Gastroesophageal sphincter (tissue), 4 donors: Measurements from ENCODE around the gene LSM2. TPM values are rescaled to one million over a fixed set of nuclear protein-coding genes. Genes with fewer than 3 reads are reported as not detected.
"Not testable (repeated sequence)": the region's sequence is repeated elsewhere in the genome, so short reads cannot be mapped to it uniquely, and the experiment has no call there.

Experiments
- ATAC-seq: fragments of 150-250 bp; one replicate; pipeline ENCODE4 v1.9.1; 2016; ENCODE audit warnings: mild to moderate bottlenecking, moderate library complexity
- H3K27ac ChIP-seq, 4 donors: fragments of 200-600 bp; sonication (generic) in 3 of 4; 1 replicate in 3 of 4; 2 replicates in 1 of 4; pipeline ENCODE4 v1.5.1; 2016 to 2019
- H3K27me3 ChIP-seq: fragments of 200-600 bp; sonication (generic); one replicate; pipeline ENCODE4 v1.5.1; 2019
- H3K36me3 ChIP-seq, 2 donors: fragments of 200-600 bp; sonication (generic); one replicate each; pipeline ENCODE4 v1.5.1; 2019; ENCODE audit warnings: control low read depth in 1 of 2
- H3K4me1 ChIP-seq, 3 donors: fragments of 200-600 bp; sonication (generic); 1 replicate in 2 of 3; 2 replicates in 1 of 3; pipeline ENCODE4 v1.5.1; 2016 to 2019; ENCODE audit warnings: control low read depth in 2 of 3
- H3K4me3 ChIP-seq, 2 donors: fragments of 200-600 bp; sonication (generic); one replicate each; pipeline ENCODE4 v1.5.1; 2019; ENCODE audit warnings: mild to moderate bottlenecking in 1 of 2, moderate library complexity in 1 of 2
- H3K9me3 ChIP-seq, 3 donors: fragments of 200-600 bp; sonication (generic); one replicate each; pipeline ENCODE4 v1.5.1; 2017 to 2019; ENCODE audit warnings: control low read depth in 2 of 3
- CTCF ChIP-seq, 4 experiments: fragments of 200-600 bp in 2 of 4; fragments of 450-650 bp in 2 of 4; sonication (generic) in 1 of 4; IDR thresholded peaks; one replicate each; pipeline ENCODE4 v1.5.1; 2017 to 2019; ENCODE audit warnings: antibody characterized with exemption in 4 of 4, mild to moderate bottlenecking in 2 of 4, moderate library complexity in 2 of 4
- EP300 ChIP-seq: sonication (generic); formaldehyde crosslinking; IDR thresholded peaks from one replicate; pipeline ENCODE4 v1.6.1; 2017; ENCODE audit warnings: antibody characterized with exemption, mild to moderate bottlenecking
- POLR2A ChIP-seq, 2 donors: fragments of 450-650 bp; IDR thresholded peaks; one replicate each; pipeline ENCODE4 v1.6.1; 2017; ENCODE audit warnings: antibody characterized with exemption in 2 of 2, mild to moderate bottlenecking in 2 of 2, moderate library complexity in 1 of 2
- POLR2AphosphoS5 ChIP-seq: sonication (generic); formaldehyde crosslinking; IDR thresholded peaks from one replicate; pipeline ENCODE4 v1.6.1; 2017; ENCODE audit warnings: antibody characterized with exemption
- WGBS, 2 donors: methylation state at CpG; one replicate each; pipeline ENCODE4 v1.1.5; 2018; ENCODE audit warnings: low coverage in 1 of 2; 5-methylcytosine and 5-hydroxymethylcytosine counted together
- total RNA-seq, 4 donors: library from RNA; depleted of rRNA; stranded (reverse); fragments of >200 nt; gene quantifications; one replicate each; pipeline ENCODE4 v1.1.0, GENCODE V29; 2016

Gene LSM2
- total RNA-seq, 4 donors from 2014 or later: 18.0 to 31.7 (median 28.5) TPM

GRCh38 chr6:31797588-31797987 lies 9.2 kb downstream of the LSM2 start:
- Histone ChIP-seq H3K9me3 (no peaks in the 10 kb centered on the region), H3K36me3 (peaks cover 0 to 30% of the 10 kb centered on the region in 2 donors), H3K4me3 (no peak overlapping the region), H3K4me1 (peaks cover 0 to 22% (median 12%) of the 10 kb centered on the region in 3 donors), H3K27ac (peak overlapping the region in 2 of 4 donors; percentile 2 to 97), H3K27me3 (no peaks in the 10 kb centered on the region)
- no peak for TF ChIP-seq POLR2AphosphoS5
- no peak for TF ChIP-seq POLR2A (IDR thresholded peaks at IDR 0.05)
- TF ChIP-seq CTCF (IDR thresholded peaks at IDR 0.05): no peak
- no peak for TF ChIP-seq EP300
- 46 to 63% methylated on average over 4 to 5 of the region's 5 CpGs for WGBS, 2 donors
- ATAC-seq: no peak

GRCh38 chr6:31796993-31797385 lies 9.8 kb downstream of the LSM2 start:
- no peaks in the 10 kb centered on the region for H3K9me3 ChIP-seq
- no peak overlapping the region for H3K4me3 ChIP-seq
- TF ChIP-seq EP300 (no peak), POLR2AphosphoS5 (no peak)
- peak overlapping the region in 3 of 4 donors; percentile 41 to 97 (median 96) for H3K27ac ChIP-seq
- WGBS, 2 donors: 83% methylated on average over 2 of the region's 2 CpGs; no CpG with 5 or more reads in 1 of the 2 donors
- H3K27me3 ChIP-seq: no peaks in the 10 kb centered on the region
- H3K4me1 ChIP-seq: peaks cover 0 to 22% (median 12%) of the 10 kb centered on the region in 3 donors
- no peak for ATAC-seq
- peaks cover 0 to 30% of the 10 kb centered on the region in 2 donors for H3K36me3 ChIP-seq

DNA sequence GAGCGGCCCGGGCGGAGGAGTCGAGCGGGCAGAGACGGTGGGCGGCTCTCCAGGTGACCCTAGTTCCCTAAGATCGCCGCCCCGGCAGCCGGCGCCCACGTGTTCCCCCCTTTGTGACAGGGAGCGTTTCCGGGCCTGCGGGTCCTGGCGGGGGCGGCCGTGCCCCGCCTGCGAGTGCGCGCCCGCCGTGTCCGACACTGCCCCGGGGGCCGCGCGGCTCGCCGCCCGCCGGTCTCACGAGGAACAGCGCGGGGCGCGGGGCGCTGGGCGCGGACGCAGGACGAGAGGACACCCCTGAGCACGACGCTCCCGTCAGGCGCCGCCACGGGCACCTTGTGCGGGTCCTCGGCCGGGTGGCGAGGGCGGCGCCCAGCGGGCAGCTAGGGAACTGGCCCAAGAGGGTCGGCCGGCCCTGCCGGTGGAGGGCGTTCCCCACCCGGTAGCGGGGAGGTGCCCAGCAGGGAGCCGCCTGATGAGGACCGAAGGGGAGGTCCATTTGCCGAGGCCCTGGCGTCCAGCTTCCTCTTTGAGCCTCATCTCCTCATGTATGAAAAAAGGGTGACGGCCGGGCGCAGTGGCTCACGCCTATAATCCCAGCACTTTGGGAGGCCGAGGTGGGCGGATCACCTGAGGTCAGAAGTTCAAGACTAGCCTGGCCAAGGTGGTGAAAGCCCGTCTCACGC lies 11.0 kb downstream of the LSM2 start, which contains the start of gene VARS1:
TSS of gene VARS1 (minus strand) at position 137 of the 683 bp plus-strand sequence. CDS start 535 bp downstream, outside the sequence.
- no peaks in the 10 kb centered on the region for H3K27me3 ChIP-seq
- peaks cover 0 to 34% of the 10 kb centered on the region in 2 donors for H3K36me3 ChIP-seq
- H3K4me1 ChIP-seq: peaks cover 0 to 22% (median 12%) of the 10 kb centered on the region in 3 donors
- ATAC-seq: peak; percentile 98
- H3K9me3 ChIP-seq: no peaks in the 10 kb centered on the region
- 10% methylated on average over 2 of the region's 75 CpGs; no CpG with 5 or more reads in 1 of the 2 donors for WGBS, 2 donors
- H3K27ac ChIP-seq: peak within 1 kb of the TSS; percentile 65 to 97 (median 96)
- H3K4me3 ChIP-seq: peak within 1 kb of the TSS; percentile 63 to 66
- TF ChIP-seq CTCF (IDR thresholded peaks at IDR 0.05) (peak in 3 of 4 experiments; percentile 91 to 96 (median 96)), POLR2A (IDR thresholded peaks at IDR 0.05) (peak; percentile 27 to 69), EP300 (no peak), POLR2AphosphoS5 (peak; percentile 53)

GRCh38 chr6:31794866-31795615 lies 11.7 kb downstream of the LSM2 start:
- peak overlapping the region; percentile 63 to 66 for H3K4me3 ChIP-seq
- peaks cover 0 to 39% of the 10 kb centered on the region in 2 donors for H3K36me3 ChIP-seq
- peak overlapping the region; percentile 65 to 97 (median 96) for H3K27ac ChIP-seq
- peaks cover 0 to 22% (median 12%) of the 10 kb centered on the region in 3 donors for H3K4me1 ChIP-seq
- no peak for ATAC-seq
- TF ChIP-seq CTCF (IDR thresholded peaks at IDR 0.05) (no peak), POLR2A (IDR thresholded peaks at IDR 0.05) (peak in 1 of 2 donors; percentile 28)
- 0% methylated on average over 11 to 12 of the region's 44 CpGs for WGBS, 2 donors
- no peaks in the 10 kb centered on the region for H3K27me3 ChIP-seq
- no peaks in the 10 kb centered on the region for H3K9me3 ChIP-seq

DNA sequence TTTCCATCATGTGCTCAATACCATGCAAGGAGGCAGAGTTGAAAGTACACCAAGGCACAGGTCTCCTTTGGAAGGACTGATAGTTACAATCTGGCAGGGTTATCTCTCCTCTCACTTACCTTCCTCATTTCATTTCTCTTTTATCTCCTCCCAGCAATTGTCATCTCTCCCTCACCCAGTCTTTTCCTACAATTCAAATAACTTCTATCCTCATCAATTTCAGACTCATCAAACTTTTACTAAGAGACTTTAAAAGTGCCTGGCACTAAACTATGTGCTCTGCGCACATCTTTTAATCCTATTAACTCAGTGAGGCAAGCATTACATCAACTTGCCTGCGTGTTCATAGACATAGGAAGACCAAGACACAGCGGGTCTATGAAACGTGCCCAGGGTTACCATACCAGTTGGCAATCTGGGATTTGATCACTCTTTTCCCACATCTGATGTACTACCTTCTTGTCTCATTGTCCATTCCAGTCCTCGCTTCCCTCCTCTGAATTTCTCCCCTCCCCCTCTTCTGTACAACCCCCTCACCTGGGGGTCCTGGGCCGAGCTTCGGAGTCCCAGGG lies 12.4 kb downstream of the LSM2 start:
- Histone ChIP-seq H3K4me1 (peaks cover 0 to 22% (median 12%) of the 10 kb centered on the region in 3 donors), H3K27me3 (no peaks in the 10 kb centered on the region), H3K9me3 (no peaks in the 10 kb centered on the region), H3K36me3 (peaks cover 0 to 41% of the 10 kb centered on the region in 2 donors), H3K4me3 (peak overlapping the region; percentile 63 to 66), H3K27ac (peak overlapping the region; percentile 65 to 97 (median 96))
- ATAC-seq: no peak
- 10 to 39% methylated on average over 3 to 5 of the region's 7 CpGs for WGBS, 2 donors
- TF ChIP-seq EP300: no peak
- TF ChIP-seq POLR2AphosphoS5: no peak
- no peak for TF ChIP-seq POLR2A (IDR thresholded peaks at IDR 0.05)
- TF ChIP-seq CTCF (IDR thresholded peaks at IDR 0.05): no peak

- not testable (repeated sequence) for ATAC-seq, H3K27me3 ChIP-seq, H3K9me3 ChIP-seq
- peak overlapping the region in 3 of 4 donors; percentile 95 to 97 (median 96) for H3K27ac ChIP-seq
- H3K36me3 ChIP-seq: peaks cover 0 to 46% of the 10 kb centered on the region in 2 donors
- peak overlapping the region in 1 of 2 donors; percentile 63 for H3K4me3 ChIP-seq
- WGBS, 2 donors: 87% methylated on average over 6 of the region's 6 CpGs; no CpG with 5 or more reads in 1 of the 2 donors
- H3K4me1 ChIP-seq: peaks cover 0 to 22% (median 12%) of the 10 kb centered on the region in 3 donors
These were observed 12.9 kb downstream of the LSM2 start for GRCh38 chr6:31793927-31794245.
